Measurements from ENCODE around the gene ADCY3. TPM values are rescaled to one million over a fixed set of nuclear protein-coding genes. Genes with fewer than 3 reads are reported as not detected.

Gene ADCY3
- total and polyA plus RNA-seq, 2 of the 4 experiments (the other 2 are of a cell fraction) = 17.4 to 46.1 TPM

DNA sequence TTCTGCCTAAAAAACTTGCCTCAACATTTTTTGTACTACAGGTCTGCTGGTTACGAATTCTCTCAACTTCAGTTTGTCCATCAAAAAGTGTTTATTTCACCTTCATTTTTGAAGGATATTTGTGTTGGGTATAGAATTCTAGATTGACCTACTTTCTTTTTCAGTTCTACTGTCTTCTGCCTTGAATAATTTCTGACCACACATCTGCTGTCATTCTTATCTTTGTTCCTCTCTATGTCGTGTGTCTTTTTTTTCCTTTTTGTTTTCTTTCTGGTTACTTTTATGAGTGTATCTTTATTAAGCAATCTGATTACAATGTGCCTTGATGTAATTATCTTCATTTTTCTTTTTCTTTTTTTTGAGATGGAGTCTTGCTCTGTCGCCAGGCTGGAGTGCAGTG, 25.3 kb downstream of the ADCY3 start:
- peaks cover 8% of the 10 kb centered on the region; the same call in 1 of the 2 replicates for H3K9me1 ChIP-seq (ENCODE audit: insufficient read depth, low read length)
- H4K20me1 ChIP-seq (ENCODE audit: insufficient read depth, low read length) = 0 out of 2 replicates have a peak, but pooled peaks cover 2% of the 10 kb centered on the region
- no peak overlapping the region for H4K91ac ChIP-seq (ENCODE audit: insufficient read depth, low read depth, low read length)
- ChIA-PET POLR2A (ENCODE audit: unreplicated experiment) (no interaction called here), CTCF (no interaction called here)
- H3K14ac ChIP-seq (replicated peaks; ENCODE audit: low read depth, low read length) = no peak overlapping the region
- DNase-seq = no peak
- H2AFZ ChIP-seq (replicated peaks; ENCODE audit: low read length, poor library complexity) = no peak overlapping the region
- no peak overlapping the region for H4K5ac ChIP-seq (ENCODE audit: low read depth, low read length)
- H2BK5ac ChIP-seq (ENCODE audit: low read depth, low read length, poor library complexity, severe bottlenecking) = no peak overlapping the region
- no peak for TF ChIP-seq NFE2L2 (IDR thresholded peaks at IDR 0.05; ENCODE audit: low read depth, low read length)
- no peak for TF ChIP-seq MXI1 (IDR thresholded peaks at IDR 0.05; ENCODE audit: borderline replicate concordance, low read depth, low read length)
- TF ChIP-seq, protein P1, sequence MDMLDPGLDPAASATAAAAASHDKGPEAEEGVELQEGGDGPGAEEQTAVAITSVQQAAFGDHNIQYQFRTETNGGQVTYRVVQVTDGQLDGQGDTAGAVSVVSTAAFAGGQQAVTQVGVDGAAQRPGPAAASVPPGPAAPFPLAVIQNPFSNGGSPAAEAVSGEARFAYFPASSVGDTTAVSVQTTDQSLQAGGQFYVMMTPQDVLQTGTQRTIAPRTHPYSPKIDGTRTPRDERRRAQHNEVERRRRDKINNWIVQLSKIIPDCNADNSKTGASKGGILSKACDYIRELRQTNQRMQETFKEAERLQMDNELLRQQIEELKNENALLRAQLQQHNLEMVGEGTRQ (IDR thresholded peaks at IDR 0.05; ENCODE audit: low read depth, low read length) = no peak
- TF ChIP-seq RCOR1 (IDR thresholded peaks at IDR 0.05; ENCODE audit: insufficient replicate concordance, low read length) = no peak
- dilution Hi-C loops (cut with HindIII; ENCODE audit: low sequenced_read_pairs, unreplicated experiment) (no loop called here), intact Hi-C loops (cut with micrococcal nuclease) (no loop called here), in situ Hi-C loops (cut with MboI; ENCODE audit: low sequenced_read_pairs) (no loop called here)
- H2BK20ac ChIP-seq (ENCODE audit: low read depth, low read length) = no peak overlapping the region
- no TSS peak for BruUV-seq (replicated peaks)
- peaks cover 7% of the 10 kb centered on the region for H3K4me1 ChIP-seq (ENCODE audit: control insufficient read depth, insufficient read depth, low read length)
- H3K56ac ChIP-seq (ENCODE audit: extremely low read depth, insufficient read depth, low read length) = no peak overlapping the region
- no peak overlapping the region for H3K4ac ChIP-seq (ENCODE audit: low read depth, low read length)
- H3K79me1 ChIP-seq (ENCODE audit: low read depth in 1 of 2, low read length in 2 of 2) = peaks cover 0 to 14% of the 10 kb centered on the region in 2 experiments; a peak in 1 of 4 replicates
- peaks cover 6% of the 10 kb centered on the region for H3K36me3 ChIP-seq (ENCODE audit: control insufficient read depth, insufficient read depth, low read length)
- H2BK15ac ChIP-seq (ENCODE audit: low read depth, low read length) = no peak overlapping the region
- H2BK120ac ChIP-seq (ENCODE audit: low read depth, low read length) = no peak overlapping the region
- no peak overlapping the region for H3K18ac ChIP-seq (ENCODE audit: low read depth, low read length)
- no peak overlapping the region for H2AK9ac ChIP-seq (replicated peaks; ENCODE audit: low read depth, low read length, poor library complexity)
- H3K27me3 ChIP-seq (ENCODE audit: control insufficient read depth, insufficient read depth, low read length) = no peaks in the 10 kb centered on the region
- no CpG with 5 or more reads among the region's 3 CpGs for WGBS, 2 experiments (ENCODE audit: extremely low coverage in 2 of 2, insufficient read length in 1 of 2)
- no peak overlapping the region for H2AK5ac ChIP-seq (ENCODE audit: low read depth, low read length)
- H3K27ac ChIP-seq (ENCODE audit: insufficient read depth, low read length) = no peak overlapping the region
- no peak overlapping the region for H3K23ac ChIP-seq (ENCODE audit: low read depth, low read length)
- H3K4me3 ChIP-seq (ENCODE audit: insufficient read depth, low read depth, low read length) = no peak overlapping the region
- no peak overlapping the region for H3K4me2 ChIP-seq (ENCODE audit: low read depth, low read length)
- no peak overlapping the region for H3K9ac ChIP-seq (ENCODE audit: low read depth, low read length)
- ATAC-seq (ENCODE audit: low read depth) = no peak
- no peak overlapping the region for H4K8ac ChIP-seq (ENCODE audit: low read depth in 2 of 2, low read length in 2 of 2)
- peaks cover 13% of the 10 kb centered on the region for H3K9me3 ChIP-seq (ENCODE audit: control insufficient read depth, insufficient read depth, low read length)

Data from IMR-90 (cell line).